SK-N-SH (cell line): Measurements from ENCODE around the gene IFT172. TPM values are rescaled to one million over a fixed set of nuclear protein-coding genes. Genes with fewer than 3 reads are reported as not detected.

Experiments used
- CTCF ChIA-PET: fragments of 300-600, 350-600 bp; formaldehyde crosslinking; extraction: SDS; loops from one replicate; lab custom pipeline; 2021; lab: Yijun Ruan, JAX
- POLR2A ChIA-PET: fragments of 350-600 bp; sonication (Branson Sonifier 250); formaldehyde crosslinking; extraction: SDS; loops from one replicate; lab custom pipeline; 2020; ENCODE audit warnings: antibody characterized with exemption, inconsistent platforms; lab: Yijun Ruan, JAX
- DNase-seq: peaks from one replicate; pipeline ENCODE4 v3.0.0; 2012
- H2AFZ ChIP-seq: fragments of 200-600 bp; sonication (generic); 2 replicates; pipeline ENCODE4 v1.8.1; 2016; ENCODE audit warnings: antibody characterized with exemption, mild to moderate bottlenecking, low read depth
- H3F3A ChIP-seq: fragments of 200-600 bp; sonication (generic); replicated peaks from 2 replicates; pipeline ENCODE3; 2016; ENCODE audit warnings: antibody characterized with exemption, mild to moderate bottlenecking; ENCODE audit not compliant: insufficient read depth
- H3K27ac ChIP-seq, 2 experiments: fragments of 200-500 bp in 1 of 2; fragments of 200-600 bp in 1 of 2; sonication (Bioruptor generic) in 1 of 2; sonication (generic), shearing (Covaris generic) in 1 of 2; 2 replicates each; pipeline versions ENCODE4 v1.5.1 to v1.6.1; 2014 to 2016; ENCODE audit warnings: low read depth in 2 of 2, inconsistent platforms in 1 of 2, low read length in 1 of 2, mild to moderate bottlenecking in 1 of 2, mixed read lengths in 1 of 2
- H3K27me3 ChIP-seq: fragments of 200-600 bp; sonication (generic), shearing (Covaris generic); 2 replicates; pipeline ENCODE4 v1.6.1; 2016; ENCODE audit warnings: mixed run types; ENCODE audit not compliant: insufficient read depth
- H3K36me3 ChIP-seq, 2 experiments: fragments of 200-500 bp in 1 of 2; fragments of 200-600 bp in 1 of 2; sonication (Bioruptor generic) in 1 of 2; sonication (generic) in 1 of 2; replicated peaks in 1 of 2; 2 replicates each; pipeline versions ENCODE3 to v1.5.1; 2014 to 2016; ENCODE audit warnings: low read length in 1 of 2, mild to moderate bottlenecking in 1 of 2; ENCODE audit not compliant: insufficient read depth in 2 of 2, control insufficient read depth in 1 of 2
- H3K4me1 ChIP-seq, 2 experiments: fragments of 200-500 bp in 1 of 2; fragments of 200-600 bp in 1 of 2; sonication (Bioruptor generic) in 1 of 2; sonication (generic), shearing (Covaris generic) in 1 of 2; 2 replicates each; pipeline versions ENCODE4 v1.5.1 to v1.6.1; 2014 to 2016; ENCODE audit warnings: low read depth in 1 of 2, low read length in 1 of 2, mixed run types in 1 of 2; ENCODE audit not compliant: insufficient read depth in 2 of 2, control insufficient read depth in 1 of 2
- H3K4me2 ChIP-seq: fragments of 200-600 bp; sonication (generic), shearing (Covaris generic); 2 replicates; pipeline ENCODE4 v1.6.1; 2017; ENCODE audit warnings: mixed run types
- H3K4me3 ChIP-seq, 2 experiments: fragments of 200-500 bp in 1 of 2; fragments of 200-600 bp in 1 of 2; sonication (Bioruptor generic) in 1 of 2; sonication (generic), shearing (Covaris generic) in 1 of 2; 2 replicates each; pipeline versions ENCODE4 v1.5.1 to v1.8.1; 2014 to 2016; ENCODE audit warnings: low read depth in 2 of 2, inconsistent platforms in 1 of 2, low read length in 1 of 2, mild to moderate bottlenecking in 1 of 2, mixed read lengths in 1 of 2, moderate library complexity in 1 of 2
- H3K79me2 ChIP-seq: fragments of 200-600 bp; sonication (generic); 2 replicates; pipeline ENCODE4 v1.8.1; 2017; ENCODE audit warnings: mild to moderate bottlenecking; ENCODE audit not compliant: insufficient read depth
- H3K9ac ChIP-seq: fragments of 200-600 bp; sonication (generic); 2 replicates; pipeline ENCODE4 v1.6.1; 2017; ENCODE audit warnings: mixed run types
- H3K9me2 ChIP-seq: fragments of 200-600 bp; sonication (generic); 2 replicates; pipeline ENCODE4 v1.6.1; 2017; ENCODE audit warnings: mixed run types
- H3K9me3 ChIP-seq: fragments of 200-600 bp; sonication (generic); 2 replicates; pipeline ENCODE4 v1.6.1; 2017; ENCODE audit warnings: mixed run types, mild to moderate bottlenecking, moderate library complexity
- H4K20me1 ChIP-seq: fragments of 200-600 bp; sonication (generic); 2 replicates; pipeline ENCODE4 v1.6.1; 2017; ENCODE audit warnings: mild to moderate bottlenecking, mixed run types; ENCODE audit not compliant: insufficient read depth
- CHD2 ChIP-seq: fragments of 150-350 bp; IDR thresholded peaks from 2 replicates; pipeline ENCODE4 v1.6.1; 2018; ENCODE audit warnings: low read length; ENCODE audit not compliant: partially characterized antibody
- FOXM1 ChIP-seq: IDR thresholded peaks from 2 replicates; pipeline ENCODE4 v1.4.0; 2012; ENCODE audit warnings: low read depth, mild to moderate bottlenecking
- POLR2AphosphoS5 ChIP-seq: IDR thresholded peaks from 2 replicates; pipeline ENCODE4 v1.6.1; 2012; ENCODE audit warnings: low read depth, low read length
- RAD21 ChIP-seq: IDR thresholded peaks from 2 replicates; pipeline ENCODE4 v1.6.1; 2012; ENCODE audit warnings: mild to moderate bottlenecking, low read length
- SIN3A ChIP-seq: IDR thresholded peaks from 2 replicates; pipeline ENCODE4 v1.6.1; 2012; ENCODE audit warnings: low read depth, mild to moderate bottlenecking, low read length, moderate library complexity, borderline replicate concordance
- SMC3 ChIP-seq: IDR thresholded peaks from 2 replicates; pipeline ENCODE4 v1.6.1; 2012; ENCODE audit warnings: low read depth, low read length, improper control_type of control experiment
- WGBS: methylation state at CpG from one replicate; pipeline ENCODE4 v1.1.6; 2017; ENCODE audit warnings: low lambda C conversion rate; 5-methylcytosine and 5-hydroxymethylcytosine counted together
- polyA plus RNA-seq, 3 experiments: library from polyadenylated mRNA; depleted of rRNA; stranded (reverse); fragments of >200 nt; gene quantifications; 2 replicates each; pipeline ENCODE4 v1.2.3, GENCODE V29; 2012
- TF ChIP-seq, protein P1 (sequence below): IDR thresholded peaks from 2 replicates; pipeline ENCODE4 v1.4.0; 2012; ENCODE audit warnings: low read depth
- TF ChIP-seq, protein P2 (sequence below): fragments of 200-600 bp; sonication (generic); IDR thresholded peaks from 2 replicates; pipeline ENCODE4 v1.6.1; 2017; ENCODE audit warnings: antibody characterized with exemption, mild to moderate bottlenecking, moderate library complexity

IFT172 gene
- polyA plus RNA-seq, 1 of the 3 experiments (the other 2 are of a cell fraction): 31.3 TPM

DNA sequence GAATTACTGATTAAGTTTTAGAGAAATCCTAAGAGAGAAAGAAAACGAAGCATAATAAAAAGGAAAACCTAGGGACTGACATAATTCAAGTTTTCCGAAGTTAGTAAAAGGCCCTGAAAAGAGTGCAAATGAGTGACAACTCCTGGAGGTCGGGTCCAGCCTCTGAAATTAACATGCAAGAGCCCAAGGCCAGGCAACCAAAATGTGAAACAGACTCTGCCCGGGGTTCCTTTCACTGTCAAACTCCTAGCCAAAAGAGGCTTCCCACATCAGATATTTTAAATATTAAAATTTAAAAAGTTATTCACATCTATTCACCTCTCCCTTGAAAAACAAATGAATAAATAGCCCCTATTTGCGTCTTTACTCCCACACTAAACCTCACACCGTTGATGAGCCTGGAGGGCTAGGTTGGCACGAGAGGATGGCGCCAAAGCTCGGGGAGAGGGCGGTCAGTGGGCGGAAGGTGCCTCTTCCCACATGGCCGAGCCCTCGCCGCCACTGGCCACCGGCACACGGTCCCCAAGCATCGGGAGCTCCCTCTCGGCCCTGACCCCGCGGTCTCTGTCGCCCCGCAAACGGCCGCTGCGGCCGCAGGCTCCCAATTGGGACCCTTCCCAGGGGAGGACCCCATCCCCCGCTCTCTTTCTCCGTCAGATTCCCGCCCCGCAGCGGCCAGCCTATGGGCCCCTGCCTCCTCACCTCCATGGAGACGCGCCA, 80.8 kb downstream of the IFT172 start:
- POLR2A ChIA-PET: interaction anchor here (0.6 to 2.5 kb wide), 12 partner anchors 8 to 255 kb away, joined by 3 to 66 read pairs (median 5); partner anchors contain the start of genes CCDC121, FNDC4, GPN1 and NRBP1
- no peak for DNase-seq
- Histone ChIP-seq H3K9me2 (no peaks in the 10 kb centered on the region), H3K36me3 (peaks cover 0 to 5% of the 10 kb centered on the region in 2 experiments), H3F3A (peaks cover 15% of the 10 kb centered on the region), H3K27ac (peak overlapping the region; percentile 71 to 82), H3K4me2 (peak overlapping the region; percentile 80), H3K4me1 (peaks cover 0 to 6% of the 10 kb centered on the region in 2 experiments; a peak in 2 of 4 replicates), H3K27me3 (no peaks in the 10 kb centered on the region), H2AFZ (peak overlapping the region; percentile 88), H4K20me1 (peaks cover 45% of the 10 kb centered on the region), H3K9me3 (no peaks in the 10 kb centered on the region), H3K79me2 (peaks cover 56% of the 10 kb centered on the region), H3K4me3 (peak overlapping the region; percentile 78 to 98), H3K9ac (peak overlapping the region; percentile 94)
- CTCF ChIA-PET: interaction anchor here (0.9 to 5.3 kb wide), 26 partner anchors 8 to 274 kb away, joined by 3 to 94 read pairs (median 4); partner anchors contain the start of genes NRBP1, SLC4A1AP, SUPT7L and ZNF513
- WGBS: 2% methylated on average over 20 of the region's 33 CpGs
- no peak for TF ChIP-seq POLR2AphosphoS5
- 0 out of 2 replicates have a peak, but pooled peaks have one; percentile 22 for TF ChIP-seq SIN3A
- TF ChIP-seq, protein P1, sequence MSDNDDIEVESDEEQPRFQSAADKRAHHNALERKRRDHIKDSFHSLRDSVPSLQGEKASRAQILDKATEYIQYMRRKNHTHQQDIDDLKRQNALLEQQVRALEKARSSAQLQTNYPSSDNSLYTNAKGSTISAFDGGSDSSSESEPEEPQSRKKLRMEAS: peak; percentile 80

DNA sequence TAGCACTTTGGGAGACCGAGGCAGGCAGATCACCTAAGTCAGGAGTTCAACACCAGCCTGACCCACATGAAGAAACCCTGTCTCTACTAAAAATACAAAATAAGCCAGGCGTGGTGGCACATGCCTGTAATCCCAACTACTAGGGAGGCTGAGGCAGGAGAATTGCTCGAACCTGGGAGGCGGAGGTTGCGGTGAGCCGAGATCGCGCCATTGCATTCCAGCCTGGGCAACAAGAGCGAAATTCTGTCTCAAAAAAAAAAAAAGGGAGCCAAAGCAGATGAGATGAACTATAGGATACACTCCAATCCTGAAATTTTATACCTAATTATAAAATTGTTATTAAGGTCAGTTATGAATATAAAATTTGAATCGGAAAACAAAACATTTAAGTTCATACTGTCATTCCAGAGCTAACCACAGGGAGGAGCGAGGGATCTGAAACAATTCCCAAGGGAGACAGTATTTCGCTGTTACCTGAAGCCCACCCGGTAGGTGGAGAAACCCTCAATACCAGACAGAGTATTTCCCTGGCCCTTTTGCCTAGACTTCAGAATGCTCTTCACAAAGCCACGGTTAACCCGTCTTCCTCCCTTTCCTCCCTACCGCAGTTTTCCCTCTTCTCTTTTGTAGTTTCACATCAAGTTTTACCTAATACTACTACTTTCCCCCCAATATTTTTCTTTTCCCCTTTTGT, 81.6 kb downstream of the IFT172 start:
- H3K4me3 ChIP-seq: peak overlapping the region; percentile 78 to 98
- peak overlapping the region in 1 of 2 experiments; percentile 82; a peak in 2 of 4 replicates for H3K27ac ChIP-seq
- H3K4me2 ChIP-seq: peak overlapping the region; percentile 80
- peak; percentile 85 for DNase-seq
- H3K9me2 ChIP-seq: no peaks in the 10 kb centered on the region
- peaks cover 0 to 6% of the 10 kb centered on the region in 2 experiments; a peak in 2 of 4 replicates for H3K4me1 ChIP-seq
- WGBS: 46% methylated on average over 16 of the region's 16 CpGs
- peaks cover 15% of the 10 kb centered on the region for H3F3A ChIP-seq
- ChIA-PET POLR2A (interaction anchor here (0.6 to 0.9 kb wide), 2 partner anchors 20 to 42 kb away, joined by 3 to 4 read pairs; partner anchors contain the start of gene NRBP1), CTCF (interaction anchor here (0.6 to 5.3 kb wide), 31 partner anchors 10 to 275 kb away, joined by 3 to 94 read pairs (median 3); partner anchors contain the start of genes NRBP1, SLC4A1AP, SUPT7L and ZNF513)
- peak overlapping the region; percentile 94 for H3K9ac ChIP-seq
- H4K20me1 ChIP-seq: peaks cover 53% of the 10 kb centered on the region
- peaks cover 65% of the 10 kb centered on the region for H3K79me2 ChIP-seq
- peaks cover 0 to 13% of the 10 kb centered on the region in 2 experiments for H3K36me3 ChIP-seq
- no peak overlapping the region for H2AFZ ChIP-seq
- H3K9me3 ChIP-seq: no peaks in the 10 kb centered on the region
- no peaks in the 10 kb centered on the region for H3K27me3 ChIP-seq
- TF ChIP-seq CHD2 (no peak), FOXM1 (no peak), SMC3 (peak; percentile 66), RAD21 (peak; percentile 81)
- TF ChIP-seq, protein P2, sequence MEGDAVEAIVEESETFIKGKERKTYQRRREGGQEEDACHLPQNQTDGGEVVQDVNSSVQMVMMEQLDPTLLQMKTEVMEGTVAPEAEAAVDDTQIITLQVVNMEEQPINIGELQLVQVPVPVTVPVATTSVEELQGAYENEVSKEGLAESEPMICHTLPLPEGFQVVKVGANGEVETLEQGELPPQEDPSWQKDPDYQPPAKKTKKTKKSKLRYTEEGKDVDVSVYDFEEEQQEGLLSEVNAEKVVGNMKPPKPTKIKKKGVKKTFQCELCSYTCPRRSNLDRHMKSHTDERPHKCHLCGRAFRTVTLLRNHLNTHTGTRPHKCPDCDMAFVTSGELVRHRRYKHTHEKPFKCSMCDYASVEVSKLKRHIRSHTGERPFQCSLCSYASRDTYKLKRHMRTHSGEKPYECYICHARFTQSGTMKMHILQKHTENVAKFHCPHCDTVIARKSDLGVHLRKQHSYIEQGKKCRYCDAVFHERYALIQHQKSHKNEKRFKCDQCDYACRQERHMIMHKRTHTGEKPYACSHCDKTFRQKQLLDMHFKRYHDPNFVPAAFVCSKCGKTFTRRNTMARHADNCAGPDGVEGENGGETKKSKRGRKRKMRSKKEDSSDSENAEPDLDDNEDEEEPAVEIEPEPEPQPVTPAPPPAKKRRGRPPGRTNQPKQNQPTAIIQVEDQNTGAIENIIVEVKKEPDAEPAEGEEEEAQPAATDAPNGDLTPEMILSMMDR: peak; percentile 79
